BJ (cell line): ENCODE results near the gene GFI1. TPM values are rescaled to one million over a fixed set of nuclear protein-coding genes. Genes with fewer than 3 reads are reported as not detected.

ENCODE experiments used
- CTCF ChIA-PET: fragments of 350-600 bp; formaldehyde crosslinking; extraction: SDS; loops from one replicate; lab custom pipeline; 2021; ENCODE audit warnings: antibody characterized with exemption, inconsistent platforms; lab: Yijun Ruan, JAX
- POLR2A ChIA-PET: fragments of 300-600 bp; sonication (Branson Sonifier 250); formaldehyde crosslinking; extraction: SDS; loops from one replicate; lab custom pipeline; 2021; ENCODE audit warnings: antibody characterized with exemption; lab: Charles Lee
- DNase-seq: peaks from one replicate; pipeline ENCODE4 v3.0.0-alpha.2; 2011; ENCODE audit warnings: low read depth
- H3K27me3 ChIP-seq: 2 replicates; pipeline ENCODE4 v1.6.0; 2011; ENCODE audit warnings: low read length; ENCODE audit not compliant: control insufficient read depth, insufficient read depth
- H3K36me3 ChIP-seq: 2 replicates; pipeline ENCODE4 v1.5.1; 2011; ENCODE audit warnings: low read length; ENCODE audit not compliant: control insufficient read depth, insufficient read depth
- H3K4me3 ChIP-seq: 2 replicates; pipeline ENCODE4 v1.5.1; 2011; ENCODE audit warnings: low read depth, mild to moderate bottlenecking, control low read depth, low read length
- CTCF ChIP-seq: IDR thresholded peaks from 2 replicates; pipeline ENCODE4 v1.5.1; 2011; ENCODE audit warnings: low read depth, mild to moderate bottlenecking, control low read depth, inconsistent platforms, low read length, moderate library complexity; ENCODE audit not compliant: insufficient read depth
- polyA plus RNA-seq: library from polyadenylated mRNA; depleted of rRNA; stranded (reverse); fragments of >200 nt; gene quantifications from 2 replicates; pipeline ENCODE4 v1.2.3, GENCODE V29; 2011

The GFI1 gene
- polyA plus RNA-seq, 1 experiment: 0.07 TPM

- TF ChIP-seq CTCF: no peak
- Histone ChIP-seq H3K4me3 (no peak overlapping the region), H3K27me3 (peaks cover 71% of the 10 kb centered on the region), H3K36me3 (no peaks in the 10 kb centered on the region)
- ChIA-PET CTCF (interaction anchor here (0.5 to 1.2 kb wide), 2 partner anchors 117 to 160 kb away, joined by 4 read pairs; no protein-coding TSS in a partner anchor), POLR2A (no interaction called here)
- no peak for DNase-seq
Observed at GRCh38 chr1:92482665-92483609, 3.8 kb downstream of the GFI1 start.

- CTCF ChIA-PET: interaction anchor here (0.6 kb wide), 1 partner anchor 24 kb away, joined by 3 read pairs; no protein-coding TSS in a partner anchor
- Histone ChIP-seq H3K27me3 (peaks cover 71% of the 10 kb centered on the region), H3K36me3 (no peaks in the 10 kb centered on the region), H3K4me3 (no peak overlapping the region)
- POLR2A ChIA-PET: no interaction called here
- DNase-seq: no peak
- no peak for TF ChIP-seq CTCF
Observed at GRCh38 chr1:92481971-92482664, 4.6 kb downstream of the GFI1 start.

GRCh38 chr1:92481599-92481925, 5.2 kb downstream of the GFI1 start:
- POLR2A ChIA-PET: no interaction called here
- H3K27me3 ChIP-seq: peaks cover 68% of the 10 kb centered on the region
- no peak overlapping the region for H3K4me3 ChIP-seq
- no peaks in the 10 kb centered on the region for H3K36me3 ChIP-seq
- CTCF ChIA-PET: no interaction called here
- no peak for DNase-seq
- TF ChIP-seq CTCF: no peak

- DNase-seq: no peak
- POLR2A ChIA-PET: no interaction called here
- Histone ChIP-seq H3K4me3 (no peak overlapping the region), H3K36me3 (no peaks in the 10 kb centered on the region), H3K27me3 (peaks cover 72% of the 10 kb centered on the region)
- no peak for TF ChIP-seq CTCF
- CTCF ChIA-PET: no interaction called here
Observed at GRCh38 chr1:92480813-92481598, 5.7 kb downstream of the GFI1 start.
